DMS53 (cell line): ENCODE results near the gene LRRC23.

Experiments used
- DNase-seq: peaks from one replicate; lab custom pipeline; 2025; lab: John Stamatoyannopoulos, UW

The LRRC23 gene

DNA sequence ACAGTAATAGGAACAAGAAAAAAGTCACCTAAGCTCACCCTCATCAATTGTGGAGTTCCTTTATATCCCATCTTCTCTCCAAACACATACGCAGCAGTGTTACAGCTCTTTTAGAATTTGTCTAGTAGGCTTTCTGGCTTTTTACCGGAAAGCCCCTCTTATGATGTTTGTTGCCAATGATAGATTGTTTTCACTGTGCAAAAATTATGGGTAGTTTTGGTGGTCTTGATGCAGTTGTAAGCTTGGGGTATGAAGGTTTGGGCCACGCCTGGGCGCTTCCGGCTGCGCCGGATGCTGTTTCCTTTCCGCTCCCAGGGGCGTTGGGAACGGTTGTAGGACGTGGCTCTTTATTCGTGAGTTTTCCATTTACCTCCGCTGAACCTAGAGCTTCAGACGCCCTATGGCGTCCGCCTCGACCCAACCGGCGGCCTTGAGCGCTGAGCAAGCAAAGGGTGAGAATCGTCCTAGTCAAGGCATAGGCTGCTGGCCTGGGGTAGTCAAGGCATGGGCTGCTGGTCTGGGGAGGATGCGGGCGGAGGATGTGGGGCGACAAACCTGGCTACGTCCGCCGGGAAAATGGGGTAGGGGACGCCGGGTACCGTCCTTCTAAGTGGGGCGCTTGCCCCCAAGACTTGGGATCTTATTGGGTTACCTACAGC is 39.2 kb downstream of the LRRC23 start, which contains the start of the genes C12orf57 and RNU7-1:
C12orf57 (plus strand) TSS at position 301 of the 659 bp plus-strand sequence; CDS start at position 401, 100 bp downstream.
RNU7-1 (plus strand) TSS at position 95 of the 659 bp plus-strand sequence.
- peak; percentile 98 for DNase-seq

DNA sequence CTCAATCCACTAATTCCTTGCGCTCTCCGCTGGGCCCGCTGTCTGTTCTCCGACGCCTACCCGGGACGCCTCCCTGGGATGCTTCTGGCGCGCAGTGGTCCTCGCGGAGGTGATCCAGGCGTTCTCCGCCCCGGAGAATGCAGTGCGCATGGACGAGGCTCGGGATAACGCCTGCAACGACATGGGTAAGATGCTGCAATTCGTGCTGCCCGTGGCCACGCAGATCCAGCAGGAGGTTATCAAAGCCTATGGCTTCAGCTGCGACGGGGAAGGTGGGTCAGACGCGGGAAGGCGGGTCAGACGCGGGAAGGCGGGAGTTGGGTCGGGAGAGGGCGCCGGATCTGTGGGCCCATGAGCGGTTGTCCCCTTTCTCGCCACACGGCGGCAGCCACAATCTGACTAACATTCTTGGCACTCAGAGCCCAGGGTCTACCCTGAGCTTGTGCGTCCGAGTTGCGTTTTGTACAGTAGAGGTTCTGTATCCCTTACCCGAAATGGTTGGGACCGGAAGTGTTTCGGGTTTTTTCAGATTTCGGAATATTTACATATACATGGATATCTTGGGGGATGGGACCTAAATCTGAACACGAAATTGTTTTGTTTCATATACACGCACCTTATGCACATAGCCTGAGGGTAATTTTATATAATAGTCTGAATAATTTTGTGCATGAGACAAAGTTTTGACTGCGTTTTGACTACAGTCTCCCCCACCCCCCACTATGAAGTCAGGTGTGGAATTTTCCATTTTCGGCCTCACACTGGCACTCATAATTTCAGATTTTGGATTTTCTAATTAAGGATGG is 40.0 kb downstream of the LRRC23 start:
- peak; percentile 100 for DNase-seq

DNA sequence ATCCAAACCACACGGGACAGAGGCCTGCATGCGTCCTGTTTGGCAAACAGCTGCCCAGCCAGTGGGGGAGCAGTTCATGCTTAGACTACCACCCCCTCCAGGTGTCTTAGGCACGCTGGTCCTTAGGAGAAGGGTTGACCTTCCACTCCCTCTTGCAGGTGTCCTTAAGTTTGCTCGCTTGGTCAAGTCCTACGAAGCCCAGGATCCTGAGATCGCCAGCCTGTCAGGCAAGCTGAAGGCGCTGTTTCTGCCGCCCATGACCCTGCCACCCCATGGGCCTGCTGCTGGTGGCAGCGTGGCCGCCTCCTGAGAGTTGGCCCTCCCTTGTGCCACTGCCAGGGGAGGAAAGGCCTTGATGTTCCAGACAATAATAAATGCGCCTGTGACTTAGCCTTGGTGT is 41.0 kb downstream of the LRRC23 start:
- DNase-seq, result peak; percentile 69

DNA sequence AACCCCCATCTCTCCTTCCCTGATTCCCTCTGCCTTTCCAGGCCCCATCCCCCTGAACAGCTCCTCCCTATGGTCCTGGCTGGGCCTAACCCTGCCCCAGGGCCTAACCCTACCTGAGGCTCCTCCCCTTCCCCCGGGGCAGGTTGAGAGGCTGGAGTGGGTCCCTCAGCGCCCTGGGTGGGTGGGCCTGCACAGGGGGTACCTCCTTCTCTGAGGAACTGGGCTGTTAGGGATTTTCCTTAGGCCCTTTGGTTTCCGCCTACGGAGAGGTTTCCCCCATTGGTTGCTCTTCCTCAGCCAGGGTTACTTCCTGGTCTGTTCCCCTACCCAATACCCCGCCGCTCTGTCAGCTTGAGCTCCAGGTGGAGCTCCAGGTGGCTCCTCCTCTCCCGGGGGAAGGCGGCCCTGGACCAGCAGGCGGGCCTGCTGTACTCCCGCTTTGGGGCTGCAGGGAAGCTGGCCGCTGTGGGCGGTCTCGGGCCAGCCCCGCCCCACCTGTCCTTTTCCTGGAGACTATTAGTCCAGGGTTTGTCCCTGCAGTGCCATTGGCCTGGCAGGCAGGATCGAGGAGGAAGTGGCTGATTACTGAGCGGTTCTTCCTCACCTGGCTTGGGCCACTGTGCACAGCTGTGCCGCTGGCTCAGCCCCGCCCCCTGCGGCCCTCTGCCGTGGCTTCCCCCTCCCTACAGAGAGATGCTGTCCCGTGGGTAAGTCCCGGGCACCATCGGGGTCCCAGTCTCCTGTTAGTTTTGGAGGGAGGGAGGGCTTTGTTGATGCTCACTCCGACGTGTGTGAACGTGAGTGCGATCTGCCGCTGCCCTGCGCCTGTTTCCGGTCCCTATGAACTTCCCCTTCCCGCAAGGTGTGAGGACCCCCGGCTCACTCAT is 41.7 kb downstream of the LRRC23 start:
- DNase-seq, result peak; percentile 100

DNA sequence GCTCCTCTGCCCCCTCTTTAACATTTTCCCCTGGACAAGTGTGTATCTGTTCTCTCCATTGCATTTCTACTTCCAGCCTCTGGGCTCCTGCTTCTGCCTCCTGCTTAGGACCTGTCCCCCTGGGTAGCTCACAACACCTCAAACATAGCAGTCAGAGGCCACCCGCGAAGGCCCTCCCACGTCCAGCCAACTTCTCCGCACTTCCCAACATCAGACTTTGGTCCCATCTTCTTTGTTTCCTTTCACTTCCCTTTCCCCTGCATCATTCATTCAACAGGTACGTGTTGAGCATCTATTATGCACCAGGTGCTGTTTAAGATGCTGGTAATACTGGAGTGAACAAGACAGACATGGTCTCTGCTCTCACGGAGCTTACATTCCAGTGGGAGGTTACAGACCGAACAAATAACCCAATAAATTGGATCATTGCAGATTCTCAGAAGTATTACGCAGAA is 42.3 kb downstream of the LRRC23 start:
- DNase-seq, result no peak

DNA sequence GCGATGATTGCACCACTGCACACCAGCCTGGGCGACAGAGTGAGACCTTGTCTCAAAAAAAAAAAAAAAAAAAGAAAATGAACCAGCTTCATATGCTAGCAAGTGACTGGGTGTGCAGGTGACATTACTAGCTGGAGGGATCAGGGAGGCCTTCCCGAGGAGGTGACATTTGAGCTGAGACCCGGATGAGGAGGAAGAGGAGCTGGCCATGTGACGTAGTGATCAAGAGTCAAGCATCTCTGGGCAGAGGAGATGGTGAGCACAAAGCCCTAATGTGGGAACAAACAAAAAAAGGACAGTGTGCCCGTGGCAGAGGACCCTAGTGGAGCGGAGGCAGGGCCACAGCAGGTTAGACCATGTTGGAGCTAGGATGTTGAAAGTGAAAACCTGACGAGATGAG is 43.0 kb downstream of the LRRC23 start:
- no peak for DNase-seq

DNA sequence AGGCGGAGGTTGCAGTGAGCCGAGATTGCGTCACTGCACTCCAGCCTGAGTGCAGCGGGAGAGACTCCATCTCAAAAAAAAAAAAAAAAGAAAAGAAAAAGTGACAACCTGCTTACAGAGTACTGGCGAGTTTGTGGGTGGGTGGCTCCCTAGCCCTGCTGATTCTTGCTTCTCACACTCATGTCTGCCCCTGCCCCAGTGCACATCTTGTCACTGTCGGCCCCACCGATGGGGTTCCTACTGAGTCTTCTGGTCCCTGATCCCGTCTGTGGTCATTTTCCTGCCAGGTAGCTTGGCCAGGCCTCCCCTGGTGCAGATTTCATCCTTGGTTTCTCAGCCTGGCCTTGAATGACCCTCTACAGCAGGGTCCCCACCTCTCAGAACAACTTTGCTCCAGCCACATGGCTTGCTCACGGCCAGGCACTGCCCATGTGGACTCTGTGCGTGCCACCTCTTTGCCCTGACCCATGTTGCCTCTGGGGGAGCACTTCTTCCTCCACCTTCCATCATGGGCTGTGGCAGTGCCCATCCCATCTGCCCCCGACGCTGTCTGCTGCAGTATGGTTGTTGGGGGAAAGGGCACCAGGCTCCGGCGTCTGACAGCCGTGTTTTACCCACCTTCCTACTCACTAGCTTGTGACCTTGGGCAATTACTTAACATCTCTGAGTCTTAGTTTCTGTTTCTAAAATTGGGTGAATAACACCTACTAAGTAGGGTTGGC is 44.4 kb downstream of the LRRC23 start:
- no peak for DNase-seq

DNA sequence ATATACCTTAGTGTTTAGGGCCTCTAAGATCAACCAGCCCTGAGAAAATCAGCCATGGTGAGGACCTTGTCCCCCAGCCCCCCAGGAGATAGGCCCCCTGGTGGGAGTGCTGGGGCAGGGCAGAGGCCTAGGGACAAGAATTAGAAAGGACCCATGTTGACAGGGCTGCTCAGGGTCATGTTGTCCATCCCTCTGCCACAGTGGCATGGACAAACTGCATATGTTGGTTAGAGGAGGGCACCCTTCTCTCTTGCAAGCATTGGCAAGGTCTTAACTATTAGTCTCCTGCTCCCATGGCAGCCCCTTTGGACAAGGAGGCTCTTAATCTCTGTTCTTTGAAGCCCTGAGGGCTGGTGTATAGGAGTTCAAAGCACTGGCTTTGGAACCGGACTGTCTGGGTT is 45.8 kb downstream of the LRRC23 start:
- DNase-seq, result no peak

DNA sequence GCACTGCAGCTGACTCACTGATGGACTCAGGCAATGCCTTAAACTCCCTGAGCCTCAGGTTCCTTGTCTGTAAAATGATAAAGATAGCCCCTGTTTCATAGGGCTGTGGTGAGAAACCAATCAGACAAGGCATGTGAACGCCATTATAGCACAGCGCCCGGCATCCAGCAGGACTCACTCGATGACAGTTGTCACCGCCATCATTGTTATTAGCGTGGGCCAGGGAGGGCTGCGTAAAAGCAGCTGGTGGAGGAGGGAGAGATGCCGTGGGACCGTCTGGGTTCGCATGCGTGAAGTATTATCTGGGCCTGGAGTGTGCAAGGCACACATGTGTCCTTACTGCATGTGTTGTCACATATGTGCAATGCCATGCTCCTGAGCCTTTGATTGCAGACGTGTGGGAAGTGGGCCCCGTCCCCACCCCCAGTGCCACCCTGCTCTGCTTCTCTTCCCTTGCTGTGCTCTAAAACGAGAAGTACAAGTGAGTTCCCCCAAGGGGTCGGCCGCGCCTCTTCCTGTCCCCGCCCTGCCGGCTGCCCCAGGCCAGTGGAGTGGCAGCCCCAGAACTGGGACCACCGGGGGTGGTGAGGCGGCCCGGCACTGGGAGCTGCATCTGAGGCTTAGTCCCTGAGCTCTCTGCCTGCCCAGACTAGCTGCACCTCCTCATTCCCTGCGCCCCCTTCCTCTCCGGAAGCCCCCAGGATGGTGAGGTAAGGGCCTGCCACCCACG is 46.4 kb downstream of the LRRC23 start, which contains the start of gene PTPN6:
PTPN6 (plus strand) TSS at position 546 of the 730 bp plus-strand sequence; CDS start at position 703, 157 bp downstream.
- no peak for DNase-seq

DNA sequence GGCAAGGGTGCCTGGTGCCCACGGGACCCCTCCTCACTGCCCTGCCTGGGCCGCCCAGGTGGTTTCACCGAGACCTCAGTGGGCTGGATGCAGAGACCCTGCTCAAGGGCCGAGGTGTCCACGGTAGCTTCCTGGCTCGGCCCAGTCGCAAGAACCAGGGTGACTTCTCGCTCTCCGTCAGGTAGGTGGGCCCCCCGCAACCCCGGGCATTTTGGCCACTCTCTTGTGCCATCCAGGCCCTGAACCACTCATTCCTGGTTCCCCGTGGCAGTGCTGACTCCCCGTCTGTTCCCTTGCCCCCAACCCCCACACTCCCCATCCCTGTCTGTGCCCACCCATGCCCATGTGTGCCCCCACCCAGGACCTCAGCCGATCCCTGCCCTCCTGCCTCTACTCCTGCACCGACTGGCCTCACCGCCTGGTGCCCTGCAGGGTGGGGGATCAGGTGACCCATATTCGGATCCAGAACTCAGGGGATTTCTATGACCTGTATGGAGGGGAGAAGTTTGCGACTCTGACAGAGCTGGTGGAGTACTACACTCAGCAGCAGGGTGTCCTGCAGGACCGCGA is 47.0 kb downstream of the LRRC23 start:
- no peak for DNase-seq

DNA sequence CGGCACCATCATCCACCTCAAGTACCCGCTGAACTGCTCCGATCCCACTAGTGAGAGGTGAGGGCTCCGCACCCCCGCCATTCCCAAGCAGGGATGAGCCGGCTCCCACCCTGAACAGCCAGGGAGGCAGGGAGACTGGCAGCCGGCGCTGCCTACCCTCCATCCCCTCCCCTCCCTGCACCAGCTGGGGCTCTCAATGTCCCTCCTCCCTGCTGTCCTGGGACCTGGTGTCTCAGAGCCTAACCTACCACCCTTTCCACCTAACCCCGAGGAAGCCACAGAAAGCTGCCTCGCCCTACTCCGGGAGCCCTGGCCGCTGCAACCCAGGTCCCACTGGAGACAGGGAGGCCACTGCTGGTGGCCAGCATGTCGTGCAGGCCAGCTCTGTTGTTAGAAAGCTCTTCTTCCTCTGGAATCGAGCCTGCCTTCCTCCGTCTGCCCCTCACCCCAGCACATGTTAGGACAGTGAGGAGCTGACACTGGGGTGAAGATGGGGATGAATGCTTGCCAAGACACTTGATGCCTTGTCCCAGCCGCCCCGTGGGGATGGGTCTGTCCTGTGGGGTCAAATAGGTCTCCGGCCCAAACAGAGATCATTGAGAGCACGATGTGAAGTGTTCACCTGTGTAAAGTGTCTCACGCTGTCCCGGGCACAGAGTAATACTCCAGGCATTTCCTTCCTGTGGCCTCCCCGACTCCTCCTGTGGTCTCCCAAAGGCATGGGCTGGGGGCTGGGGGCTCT is 47.7 kb downstream of the LRRC23 start:
- no peak for DNase-seq

DNA sequence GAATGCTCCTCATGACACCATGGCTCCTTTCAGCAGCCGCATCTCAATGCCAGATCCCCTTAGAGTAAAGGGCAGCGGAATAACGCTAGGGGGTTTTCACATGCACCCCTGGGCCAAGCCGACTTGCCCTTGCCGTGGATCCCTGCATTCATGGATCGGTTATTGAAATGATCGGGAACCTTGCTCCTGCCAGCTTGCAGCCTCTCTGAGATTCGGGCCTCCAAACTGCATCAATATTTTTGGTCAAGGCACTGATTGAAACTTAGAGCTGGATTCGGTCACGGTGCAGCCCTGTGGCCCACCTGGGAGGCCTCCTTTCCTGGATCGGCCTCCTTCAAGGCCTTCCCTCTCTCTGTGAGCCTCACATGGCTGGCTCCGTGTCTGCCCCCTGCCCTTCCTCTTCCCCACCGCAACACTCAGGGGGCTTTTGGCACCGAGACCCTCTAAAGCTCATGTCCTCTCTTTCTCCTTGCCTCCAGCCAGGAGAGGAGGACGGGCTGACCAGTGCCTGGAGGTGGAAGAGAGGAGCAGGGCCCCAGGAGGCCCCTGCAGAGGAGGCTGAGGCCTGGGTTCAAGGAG is 48.3 kb downstream of the LRRC23 start:
- DNase-seq, result no peak

DNA sequence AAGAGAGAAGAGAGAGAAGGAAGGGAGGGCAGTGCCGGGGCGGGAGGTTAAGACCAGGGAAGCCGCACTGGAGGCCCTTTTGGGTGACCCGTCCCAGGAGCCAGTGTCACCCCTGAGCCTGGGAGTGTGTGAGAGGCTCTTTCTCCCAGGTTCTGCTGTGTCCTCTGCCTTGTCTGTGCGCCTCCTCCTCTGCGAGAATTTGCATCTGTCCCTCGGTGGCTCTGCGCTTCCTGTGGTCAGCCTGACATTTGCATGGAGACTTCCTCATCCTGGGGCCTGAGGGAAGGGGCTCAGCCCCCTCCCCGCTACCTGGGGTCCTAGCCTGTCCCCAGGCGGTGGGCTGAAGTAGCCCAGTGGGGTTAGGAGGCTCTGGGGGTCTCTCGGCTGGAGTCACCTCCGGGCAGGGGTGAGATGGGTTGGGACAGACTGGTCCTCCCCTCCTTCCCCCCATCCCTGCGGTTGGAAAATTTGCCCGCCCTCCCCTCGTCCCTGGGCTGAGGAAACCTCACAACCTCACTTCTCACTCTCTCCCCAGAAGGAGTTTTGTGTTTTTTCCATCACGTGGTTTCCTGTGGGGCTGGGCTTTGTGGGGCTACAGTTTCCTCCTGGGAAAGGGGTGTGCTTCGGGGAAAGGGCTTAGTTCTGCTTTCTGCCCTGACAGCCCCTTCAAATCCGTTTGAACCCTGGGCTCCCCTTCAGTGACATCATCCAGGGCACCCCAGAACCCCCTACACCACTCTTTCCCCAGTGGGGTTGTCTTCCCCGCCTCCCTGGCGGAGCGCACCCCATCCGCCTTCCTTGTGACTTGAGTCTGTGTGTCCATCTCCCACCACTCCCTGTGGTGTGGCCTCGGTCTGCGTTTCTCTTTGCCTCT is 49.1 kb downstream of the LRRC23 start:
- DNase-seq, result no peak

DNA sequence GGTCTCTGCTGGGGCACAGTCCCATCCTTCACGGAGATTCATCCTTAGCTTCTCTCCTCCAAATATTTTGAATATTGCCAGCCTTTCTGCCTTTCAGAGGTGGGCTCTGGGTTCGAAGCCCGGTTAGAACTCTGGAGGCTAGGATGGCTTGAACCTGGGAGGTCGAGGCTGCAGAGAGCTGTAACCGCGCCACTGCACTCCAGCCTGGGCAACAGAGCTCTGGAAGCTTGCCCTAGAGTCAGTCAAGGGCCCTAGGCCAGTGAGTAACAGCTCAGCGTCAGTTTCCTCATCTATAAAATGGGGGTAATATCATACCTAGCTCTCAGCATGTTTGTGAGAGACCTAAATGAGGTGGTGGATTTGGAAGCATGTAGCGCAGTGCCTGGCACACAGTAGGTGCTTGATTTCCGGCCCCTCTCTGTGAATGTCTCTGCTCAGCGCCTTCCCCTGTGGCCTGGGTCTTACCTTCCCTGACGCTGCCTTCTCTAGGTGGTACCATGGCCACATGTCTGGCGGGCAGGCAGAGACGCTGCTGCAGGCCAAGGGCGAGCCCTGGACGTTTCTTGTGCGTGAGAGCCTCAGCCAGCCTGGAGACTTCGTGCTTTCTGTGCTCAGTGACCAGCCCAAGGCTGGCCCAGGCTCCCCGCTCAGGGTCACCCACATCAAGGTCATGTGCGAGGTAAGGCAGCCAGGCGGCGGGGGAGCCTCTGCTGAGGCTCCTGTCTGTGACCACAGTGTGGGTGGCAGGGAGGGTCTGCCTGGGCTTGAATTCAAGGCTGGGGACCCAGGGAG is 49.9 kb downstream of the LRRC23 start:
- no peak for DNase-seq

DNA sequence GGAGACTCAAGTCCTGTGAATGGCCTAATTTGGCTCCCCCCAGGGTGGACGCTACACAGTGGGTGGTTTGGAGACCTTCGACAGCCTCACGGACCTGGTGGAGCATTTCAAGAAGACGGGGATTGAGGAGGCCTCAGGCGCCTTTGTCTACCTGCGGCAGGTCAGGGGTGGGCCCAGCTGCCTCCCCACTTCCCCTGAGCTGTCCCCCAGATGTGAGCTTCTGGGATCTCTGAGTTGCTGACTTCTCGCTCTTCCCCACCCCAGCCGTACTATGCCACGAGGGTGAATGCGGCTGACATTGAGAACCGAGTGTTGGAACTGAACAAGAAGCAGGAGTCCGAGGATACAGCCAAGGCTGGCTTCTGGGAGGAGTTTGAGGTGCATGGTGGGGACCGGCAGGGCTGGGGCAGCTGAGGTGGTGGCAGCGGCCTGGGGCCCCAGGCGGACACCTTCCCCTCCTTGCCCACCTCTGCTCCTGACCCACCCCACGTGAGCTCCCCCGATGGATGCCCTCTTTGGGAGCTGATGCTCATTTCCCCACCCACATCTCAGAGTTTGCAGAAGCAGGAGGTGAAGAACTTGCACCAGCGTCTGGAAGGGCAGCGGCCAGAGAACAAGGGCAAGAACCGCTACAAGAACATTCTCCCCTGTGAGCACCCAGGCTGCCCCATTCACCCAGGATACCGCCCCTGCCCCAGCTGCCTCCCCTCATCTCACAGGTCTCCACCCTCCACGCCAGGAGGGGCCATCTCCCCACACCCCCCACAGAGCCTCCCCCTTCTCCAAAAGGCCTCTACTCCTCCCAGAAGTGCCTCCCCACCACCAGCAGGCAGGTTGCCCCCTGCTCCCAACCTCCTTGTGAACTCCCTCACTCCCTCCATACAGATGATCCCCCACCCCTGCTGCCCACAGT is 50.7 kb downstream of the LRRC23 start:
- DNase-seq, result no peak

DNA sequence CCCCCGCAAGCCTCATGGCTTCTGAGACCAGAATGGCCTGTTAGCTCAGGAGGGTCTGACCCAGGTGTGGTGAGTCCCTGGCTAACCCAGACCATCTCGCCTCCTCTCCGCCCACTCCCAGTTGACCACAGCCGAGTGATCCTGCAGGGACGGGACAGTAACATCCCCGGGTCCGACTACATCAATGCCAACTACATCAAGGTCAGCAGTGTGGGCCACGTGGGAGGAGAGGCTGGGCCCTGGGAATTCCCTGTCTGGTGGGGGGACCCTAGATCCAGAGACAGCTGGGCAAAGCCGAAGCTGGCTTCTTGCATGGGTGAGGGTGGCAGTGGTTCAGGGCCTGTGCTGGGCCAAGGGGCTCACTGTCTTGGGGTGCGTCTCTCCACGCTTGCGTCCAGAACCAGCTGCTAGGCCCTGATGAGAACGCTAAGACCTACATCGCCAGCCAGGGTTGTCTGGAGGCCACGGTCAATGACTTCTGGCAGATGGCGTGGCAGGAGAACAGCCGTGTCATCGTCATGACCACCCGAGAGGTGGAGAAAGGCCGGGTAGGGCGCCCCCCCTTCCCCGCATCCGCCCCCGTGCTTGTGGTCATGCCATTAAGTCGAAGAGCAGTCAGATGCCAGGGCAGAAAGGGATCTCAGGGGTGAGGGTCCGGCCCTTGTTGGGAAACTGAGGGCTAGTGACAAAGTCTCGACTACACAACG is 51.6 kb downstream of the LRRC23 start:
- no peak for DNase-seq
